NK-92 treated with Interleukin-12 subunit alpha and Interleukin-12 subunit beta, amount 100 ng/mL, for 24 hours (cell line): ENCODE data around the gene ARID3A.

Experiments
- DNase-seq: peaks from one replicate; lab custom pipeline; 2025; lab: John Stamatoyannopoulos, UW

ARID3A gene

GRCh38 chr19:912181-913079 is 13.4 kb upstream of the ARID3A start:
- no peak for DNase-seq

- DNase-seq, result peak; percentile 43
Observed at GRCh38 chr19:913080-913748, 12.6 kb upstream of the ARID3A start, which contains the start of gene R3HDM4. Gene R3HDM4, minus strand, starts transcription at chr19:913219. Its CDS starts 62 bp downstream, at chr19:913157.

GRCh38 chr19:916645-917322 is 9.1 kb upstream of the ARID3A start:
- DNase-seq, result no peak

GRCh38 chr19:917323-918151 is 8.3 kb upstream of the ARID3A start, which contains the start of gene KISS1R:
Gene KISS1R, plus strand, starts transcription at chr19:917333. Its CDS starts 170 bp downstream, at chr19:917503.
- DNase-seq, result no peak

GRCh38 chr19:918152-918437 is 7.7 kb upstream of the ARID3A start:
- DNase-seq, result no peak

GRCh38 chr19:918481-919198 is 7.2 kb upstream of the ARID3A start:
- no peak for DNase-seq

GRCh38 chr19:919199-920050 is 6.4 kb upstream of the ARID3A start:
- no peak for DNase-seq

- no peak for DNase-seq
Observed at GRCh38 chr19:920051-920864, 5.6 kb upstream of the ARID3A start.

GRCh38 chr19:924553-925086 is 1.2 kb upstream of the ARID3A start:
- DNase-seq, result no peak

- peak; percentile 76 for DNase-seq
Observed at GRCh38 chr19:925087-925525, 729 bp upstream of the ARID3A start.

- no peak for DNase-seq
Observed at GRCh38 chr19:926323-926588, 421 bp downstream of the ARID3A start.

- no peak for DNase-seq
Observed at GRCh38 chr19:926589-927350, 935 bp downstream of the ARID3A start.

- no peak for DNase-seq
Observed at GRCh38 chr19:927351-927779, 1.5 kb downstream of the ARID3A start.

- no peak for DNase-seq
Observed at GRCh38 chr19:927780-928401, 2.1 kb downstream of the ARID3A start.

GRCh38 chr19:928471-929202 is 2.8 kb downstream of the ARID3A start:
- no peak for DNase-seq

- DNase-seq, result no peak
Observed at GRCh38 chr19:929203-929890, 3.5 kb downstream of the ARID3A start.

GRCh38 chr19:929891-930258 is 4.0 kb downstream of the ARID3A start:
- DNase-seq, result no peak
